Adrenal gland (tissue), 12 donors: ENCODE measurements around the gene TMSB4Y. TPM values are rescaled to one million over a fixed set of nuclear protein-coding genes. Genes with fewer than 3 reads are reported as not detected.

Source experiments
- DNase-seq, 7 donors: peaks; one replicate each; pipeline ENCODE4 v3.0.0-alpha.2; 2019 to 2020
- H3K27ac ChIP-seq, 5 donors: fragments of 200-600 bp; sonication (generic) in 4 of 5; 1 replicate in 3 of 5; 2 replicates in 2 of 5; pipeline versions ENCODE4 v1.5.1 to v1.8.0; 2016 to 2020; ENCODE audit warnings: mild to moderate bottlenecking in 1 of 5
- H3K27me3 ChIP-seq: fragments of 200-600 bp; 2 replicates; pipeline ENCODE4 v1.8.0; 2021
- H3K36me3 ChIP-seq, 2 donors: fragments of 200-600 bp; replicated peaks in 1 of 2; 1 replicate in 1 of 2; 2 replicates in 1 of 2; pipeline versions ENCODE4 v1.5.1 to v1.8.0; 2018 to 2022
- H3K4me1 ChIP-seq, 2 donors: fragments of 200-600 bp; replicated peaks in 1 of 2; 1 replicate in 1 of 2; 2 replicates in 1 of 2; pipeline versions ENCODE4 v1.5.1 to v1.8.0; 2018 to 2021
- H3K4me3 ChIP-seq, 4 donors: fragments of 200-600 bp; sonication (generic) in 3 of 4; one replicate each; pipeline ENCODE4 v1.5.1; 2016 to 2018
- H3K9me3 ChIP-seq, 3 donors: fragments of 200-600 bp; sonication (generic) in 1 of 3; replicated peaks in 1 of 3; 1 replicate in 2 of 3; 2 replicates in 1 of 3; pipeline versions ENCODE4 v1.5.1 to v1.8.0; 2016 to 2021
- POLR2A ChIP-seq, 2 donors: fragments of 450-650 bp; IDR thresholded peaks; one replicate each; pipeline ENCODE4 v1.6.1; 2017; ENCODE audit warnings: antibody characterized with exemption in 2 of 2, mild to moderate bottlenecking in 2 of 2, moderate library complexity in 1 of 2
- WGBS, 4 donors: extraction: QIAGEN DNeasy Blood & Tissue Kit in 2 of 4; methylation state at CpG; one replicate each; pipeline versions ENCODE4 v1.1.5 to v1.1.7; 2013 to 2017; 5-methylcytosine and 5-hydroxymethylcytosine counted together
- intact Hi-C, 2 donors: fragments of 100-400 bp; cut with DNase I; formaldehyde crosslinking; loops; one replicate each; pipeline versions ENCODE4 v1.14.1 to v1.15.0; 2022 to 2023
- polyA plus RNA-seq, 3 donors: library from polyadenylated mRNA; stranded (reverse); fragments of 200-250 nt in 2 of 3; fragments of 350-450 nt in 1 of 3; fragmentation: Illumina TruSeq in 1 of 3; extraction: RNeasy Lipid Tissue Mini Kit (QIAGEN cat#74804) in 1 of 3; gene quantifications; one replicate each; pipeline ENCODE4 v1.2.3, GENCODE V29; 2013 to 2014
- total RNA-seq, 9 donors: library from RNA; depleted of rRNA in 4 of 9; stranded (reverse); fragments of >200 nt in 4 of 9; fragments of 120-200 nt in 1 of 9; fragmentation: NEBNext Ultra II Directional in 1 of 9; extraction: Animal tissue kit (Norgen Biotek cat#: 25700) in 1 of 9; gene quantifications; one replicate each; pipeline versions ENCODE4 v1.1.0 to v1.2.4, GENCODE V29; 2013 to 2023
- TF ChIP-seq, protein P1 (sequence below), 6 experiments: fragments of 450-650 bp in 4 of 6; fragments of 200-600 bp in 2 of 6; sonication (generic) in 1 of 6; IDR thresholded peaks; 1 replicate in 5 of 6; 2 replicates in 1 of 6; pipeline versions ENCODE4 v1.5.1 to v1.8.0; 2016 to 2021; ENCODE audit warnings: antibody characterized with exemption in 6 of 6, mild to moderate bottlenecking in 2 of 6, moderate library complexity in 1 of 6
- donor health status: healthy with polysubstance abuse.
- donor health status: Bipolar disorder and iron deficiency.
- donor health status: DM: yes; HTN: yes; CAD: no.
- donor health status: DM: no; HTN: no; CAD: no.
- donor health status: DM: no; HTN: no; CAD: no.
- donor health status: DM: yes; HTN: yes; CAD: no.

The TMSB4Y gene
- total and polyA plus RNA-seq, 12 donors = 1.4 to 7.7 (median 3.4) TPM; not detected in 7

DNA sequence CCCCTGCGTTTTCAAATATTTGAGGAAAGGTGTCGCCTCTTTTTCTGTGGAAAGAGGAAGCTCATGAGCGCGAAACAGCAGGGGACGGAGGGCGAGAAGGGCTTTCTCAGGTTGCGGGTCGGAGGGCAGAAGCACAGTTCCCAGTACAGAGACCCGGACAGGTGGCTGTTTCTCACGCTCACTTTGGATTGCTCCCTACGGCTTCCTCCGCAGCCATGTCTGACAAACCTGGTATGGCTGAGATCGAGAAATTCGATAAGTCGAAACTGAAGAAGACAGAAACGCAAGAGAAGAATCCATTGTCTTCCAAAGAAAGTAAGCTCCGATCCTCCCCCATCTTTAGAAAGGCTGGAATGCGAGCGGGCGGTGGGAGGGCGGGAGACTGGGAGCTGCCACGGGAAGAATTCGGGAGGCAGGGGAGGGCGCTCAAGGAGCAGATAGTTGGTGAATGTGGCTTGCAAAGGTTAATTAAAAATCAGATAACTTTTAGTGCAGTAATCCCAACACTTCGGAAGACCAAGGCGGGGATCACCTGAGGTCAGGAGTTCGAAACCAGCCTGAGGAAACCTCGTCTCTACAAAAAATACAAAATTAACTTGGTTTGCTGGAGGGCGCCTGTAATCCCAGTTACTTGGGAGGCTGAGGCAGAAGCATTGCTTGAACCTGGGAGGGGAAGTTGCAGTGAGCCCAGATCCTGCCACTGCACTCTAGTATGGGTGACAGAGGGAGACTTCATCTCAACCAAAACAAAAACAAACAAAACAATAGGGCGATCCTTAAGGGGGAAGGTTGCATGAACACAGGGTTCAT lies 627 bp downstream of the TMSB4Y start:
- H3K9me3 ChIP-seq = no peaks in the 10 kb centered on the region
- no peaks in the 10 kb centered on the region for H3K4me1 ChIP-seq
- TF ChIP-seq, protein P1, sequence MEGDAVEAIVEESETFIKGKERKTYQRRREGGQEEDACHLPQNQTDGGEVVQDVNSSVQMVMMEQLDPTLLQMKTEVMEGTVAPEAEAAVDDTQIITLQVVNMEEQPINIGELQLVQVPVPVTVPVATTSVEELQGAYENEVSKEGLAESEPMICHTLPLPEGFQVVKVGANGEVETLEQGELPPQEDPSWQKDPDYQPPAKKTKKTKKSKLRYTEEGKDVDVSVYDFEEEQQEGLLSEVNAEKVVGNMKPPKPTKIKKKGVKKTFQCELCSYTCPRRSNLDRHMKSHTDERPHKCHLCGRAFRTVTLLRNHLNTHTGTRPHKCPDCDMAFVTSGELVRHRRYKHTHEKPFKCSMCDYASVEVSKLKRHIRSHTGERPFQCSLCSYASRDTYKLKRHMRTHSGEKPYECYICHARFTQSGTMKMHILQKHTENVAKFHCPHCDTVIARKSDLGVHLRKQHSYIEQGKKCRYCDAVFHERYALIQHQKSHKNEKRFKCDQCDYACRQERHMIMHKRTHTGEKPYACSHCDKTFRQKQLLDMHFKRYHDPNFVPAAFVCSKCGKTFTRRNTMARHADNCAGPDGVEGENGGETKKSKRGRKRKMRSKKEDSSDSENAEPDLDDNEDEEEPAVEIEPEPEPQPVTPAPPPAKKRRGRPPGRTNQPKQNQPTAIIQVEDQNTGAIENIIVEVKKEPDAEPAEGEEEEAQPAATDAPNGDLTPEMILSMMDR (IDR thresholded peaks at IDR 0.05) = no peak
- TF ChIP-seq POLR2A (IDR thresholded peaks at IDR 0.05) = no peak
- WGBS, 4 donors = 6 to 23% methylated on average over 29 to 30 of the region's 30 CpGs; no CpG with 5 or more reads in 2 of the 4 donors
- DNase-seq = peak in 2 of 7 donors; percentile 21 to 53
- intact Hi-C loops = no loop called here
- H3K27me3 ChIP-seq = no peaks in the 10 kb centered on the region
- H3K4me3 ChIP-seq = no peak overlapping the region
- H3K27ac ChIP-seq = peak overlapping the region in 2 of 5 donors; percentile 72 to 84
- no peaks in the 10 kb centered on the region for H3K36me3 ChIP-seq

DNA sequence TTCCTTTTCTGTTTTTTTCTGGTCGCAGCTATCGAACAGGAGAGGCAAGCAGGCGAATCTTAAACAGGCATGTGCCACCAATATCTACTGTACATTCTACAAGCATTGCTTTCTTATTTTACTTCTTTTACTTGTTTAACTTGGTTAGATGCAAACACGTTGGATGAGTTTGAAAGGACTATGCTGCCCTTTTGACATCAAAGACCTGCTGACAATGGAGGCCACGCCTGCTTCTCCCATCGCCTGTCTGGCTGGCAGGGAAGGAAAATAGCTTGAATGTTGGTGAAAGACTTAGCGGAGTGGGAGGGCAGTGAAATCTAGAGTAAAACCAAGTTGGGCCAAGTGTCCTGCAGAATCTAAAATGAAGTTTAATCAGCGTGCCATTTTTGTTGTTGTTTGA lies 1.5 kb downstream of the TMSB4Y start:
- Histone ChIP-seq H3K9me3 (no peaks in the 10 kb centered on the region), H3K4me3 (no peak overlapping the region), H3K36me3 (no peaks in the 10 kb centered on the region), H3K27me3 (no peaks in the 10 kb centered on the region), H3K27ac (no peak overlapping the region), H3K4me1 (no peaks in the 10 kb centered on the region)
- intact Hi-C loops = no loop called here
- DNase-seq = peak in 1 of 7 donors; percentile 31
- 8 to 24% methylated on average over 8 of the region's 8 CpGs; no CpG with 5 or more reads in 2 of the 4 donors for WGBS, 4 donors
- TF ChIP-seq, protein P1 (IDR thresholded peaks at IDR 0.05) = no peak
- TF ChIP-seq POLR2A (IDR thresholded peaks at IDR 0.05) = no peak

DNA sequence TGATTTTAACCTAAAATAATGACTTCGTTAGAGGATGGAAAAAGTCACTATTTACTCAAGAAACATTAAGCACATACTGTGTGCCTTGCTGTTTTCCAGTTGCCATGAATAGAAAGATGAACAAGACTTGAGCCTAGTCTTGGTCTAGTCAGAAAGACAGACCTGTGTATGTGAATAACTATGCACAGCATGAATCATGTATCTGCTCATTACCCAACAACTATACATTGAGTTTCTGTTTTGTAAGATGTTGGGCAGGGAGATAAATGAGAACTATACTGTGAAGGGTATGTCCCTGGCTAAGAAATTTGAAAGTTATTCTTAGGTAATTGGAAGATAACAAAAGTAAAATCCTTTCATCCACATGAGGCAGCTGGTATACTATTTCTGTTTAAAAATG lies 4.3 kb downstream of the TMSB4Y start:
- no peak for DNase-seq
- Histone ChIP-seq H3K9me3 (no peaks in the 10 kb centered on the region), H3K27ac (no peak overlapping the region), H3K36me3 (no peaks in the 10 kb centered on the region), H3K4me1 (no peaks in the 10 kb centered on the region), H3K27me3 (no peaks in the 10 kb centered on the region), H3K4me3 (no peak overlapping the region)
- intact Hi-C loops = no loop called here
- 98 to 100% methylated on average over 1 of the region's 1 CpG; no CpG with 5 or more reads in 2 of the 4 donors for WGBS, 4 donors
- TF ChIP-seq POLR2A (IDR thresholded peaks at IDR 0.05) = no peak

DNA sequence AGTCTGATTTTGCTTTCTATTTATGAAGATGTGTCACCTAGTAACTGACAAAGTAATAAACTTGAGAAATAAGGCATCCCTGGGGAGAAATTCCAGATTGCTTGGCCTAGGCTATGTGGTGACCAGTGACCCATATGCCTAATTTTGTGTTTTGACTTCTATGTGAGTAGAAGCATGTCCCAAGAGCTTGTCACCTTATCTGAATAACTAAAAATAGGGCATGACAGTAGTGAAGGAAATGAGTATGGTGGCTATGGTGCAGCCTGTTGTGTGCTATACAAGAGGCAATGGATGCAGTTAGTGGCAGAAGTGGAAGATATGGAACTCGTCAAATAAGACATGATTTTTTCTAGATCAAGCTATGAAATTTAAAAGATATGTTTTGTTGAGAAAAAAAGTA lies 15.3 kb downstream of the TMSB4Y start:
- Histone ChIP-seq H3K27me3 (no peaks in the 10 kb centered on the region), H3K27ac (no peak overlapping the region), H3K4me1 (no peaks in the 10 kb centered on the region), H3K36me3 (no peaks in the 10 kb centered on the region), H3K9me3 (no peaks in the 10 kb centered on the region), H3K4me3 (no peak overlapping the region)
- intact Hi-C loops = no loop called here
- DNase-seq = no peak
- TF ChIP-seq, protein P1 (IDR thresholded peaks at IDR 0.05) = no peak
- TF ChIP-seq POLR2A (IDR thresholded peaks at IDR 0.05) = no peak
- WGBS, 4 donors = 94 to 97% methylated on average over 1 of the region's 1 CpG; no CpG with 5 or more reads in 2 of the 4 donors
